Cardiac fibroblast (primary cell): ENCODE data around the gene GSDMA.

Source experiments
- DNase-seq, 2 donors: peaks; one replicate each; pipeline versions ENCODE4 v3.0.0 to v3.0.0-alpha.2; 2010; ENCODE audit warnings: low read depth in 2 of 2
- H3K4me3 ChIP-seq, 2 donors: replicated peaks in 1 of 2; 1 replicate in 1 of 2; 2 replicates in 1 of 2; pipeline ENCODE4 v1.5.1; 2011; ENCODE audit warnings: low read depth in 2 of 2, low read length in 2 of 2, mild to moderate bottlenecking in 2 of 2, moderate library complexity in 1 of 2
- CTCF ChIP-seq: IDR thresholded peaks from one replicate; pipeline ENCODE4 v1.5.1; 2011; ENCODE audit warnings: low read depth, mild to moderate bottlenecking, low read length, inconsistent platforms

The GSDMA gene

GRCh38 chr17:39950871-39951348, 11.9 kb upstream of the GSDMA start:
- DNase-seq = peak; percentile 32 to 40
- H3K4me3 ChIP-seq = no peak overlapping the region
- no peak for TF ChIP-seq CTCF

DNA sequence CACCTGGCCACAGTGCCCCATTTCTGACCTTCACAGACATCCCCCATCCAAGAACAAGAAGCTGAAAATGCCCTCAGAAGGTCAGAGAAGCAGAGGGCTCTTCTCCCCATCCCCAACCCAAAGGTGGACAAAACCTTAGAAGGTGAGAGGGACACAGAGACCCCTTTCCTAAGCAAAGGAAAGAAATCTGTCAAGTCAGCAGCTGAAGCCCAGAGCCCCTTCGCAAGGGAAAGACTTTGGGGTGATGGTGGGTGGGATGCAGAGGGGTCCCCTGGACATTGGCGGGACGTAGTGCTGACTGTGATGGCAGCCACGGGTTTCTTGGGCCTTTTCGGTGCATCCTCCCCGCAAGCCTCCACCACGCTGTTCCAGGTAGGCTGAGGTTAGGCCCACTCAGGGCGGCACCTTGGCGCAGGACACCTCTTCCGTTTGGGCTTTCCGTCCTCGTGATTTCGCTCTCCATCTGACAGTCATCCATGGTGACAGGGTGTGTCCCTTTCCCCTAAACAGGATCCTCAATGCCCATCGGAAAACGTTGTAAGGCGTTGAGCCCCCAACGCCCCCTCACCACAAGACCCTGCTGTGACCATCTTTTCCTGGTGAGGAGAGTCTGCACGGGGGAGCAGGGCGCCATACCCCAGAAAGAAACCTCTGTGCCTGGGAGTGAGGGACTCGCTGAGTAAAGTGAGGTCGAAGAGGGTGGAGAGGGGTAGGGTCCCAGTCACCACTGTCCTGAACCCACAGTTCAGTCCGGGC, 10.7 kb upstream of the GSDMA start:
- no peak for TF ChIP-seq CTCF
- H3K4me3 ChIP-seq = peak overlapping the region; percentile 27 to 43
- no peak for DNase-seq

DNA sequence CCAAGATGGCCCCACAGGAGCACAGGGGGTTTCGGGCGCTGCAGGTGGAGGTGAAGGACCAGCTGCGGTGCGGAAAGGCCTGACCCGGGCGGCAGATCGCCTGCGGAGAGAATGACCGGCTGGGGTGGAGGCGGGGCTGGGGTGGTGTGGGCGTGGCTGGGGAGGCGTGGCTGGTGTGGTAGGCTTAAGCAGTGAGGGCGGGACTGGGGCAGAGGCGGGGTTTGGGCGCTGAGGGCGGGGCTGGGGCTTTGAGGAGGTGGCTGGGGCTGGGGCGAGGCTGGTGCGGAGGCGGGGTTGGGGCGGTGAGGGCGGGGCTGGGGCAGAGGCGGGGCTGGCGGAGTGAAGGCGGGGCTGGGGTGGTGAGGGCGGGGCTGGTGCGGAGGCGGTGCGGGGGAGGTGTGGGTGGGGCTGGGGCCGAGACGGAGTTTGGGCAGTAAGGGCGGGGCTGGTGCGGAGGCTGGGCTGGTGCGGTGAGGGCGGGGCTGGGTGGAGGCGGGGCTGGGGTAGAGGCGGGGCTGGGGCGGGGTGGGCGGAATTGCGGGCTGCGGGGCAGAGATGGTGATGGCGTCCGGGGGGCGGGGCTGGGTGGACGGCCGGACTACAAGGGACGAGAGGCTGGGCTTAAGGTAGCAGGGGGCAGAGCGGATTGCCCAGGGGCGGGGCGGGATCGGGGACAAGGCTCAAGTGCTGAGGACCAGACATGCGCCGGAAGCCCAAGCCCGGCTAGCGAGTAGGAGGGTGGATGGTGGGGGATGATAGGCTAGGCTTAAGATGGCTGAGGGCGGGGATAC, 9.9 kb upstream of the GSDMA start:
- peak overlapping the region; percentile 37 to 43 for H3K4me3 ChIP-seq
- DNase-seq = peak; percentile 95 to 98
- TF ChIP-seq CTCF = no peak

- TF ChIP-seq CTCF = no peak
- H3K4me3 ChIP-seq = peak overlapping the region; percentile 32 to 37
- no peak for DNase-seq
Measured at GRCh38 chr17:39953471-39953888, 9.3 kb upstream of the GSDMA start.

DNA sequence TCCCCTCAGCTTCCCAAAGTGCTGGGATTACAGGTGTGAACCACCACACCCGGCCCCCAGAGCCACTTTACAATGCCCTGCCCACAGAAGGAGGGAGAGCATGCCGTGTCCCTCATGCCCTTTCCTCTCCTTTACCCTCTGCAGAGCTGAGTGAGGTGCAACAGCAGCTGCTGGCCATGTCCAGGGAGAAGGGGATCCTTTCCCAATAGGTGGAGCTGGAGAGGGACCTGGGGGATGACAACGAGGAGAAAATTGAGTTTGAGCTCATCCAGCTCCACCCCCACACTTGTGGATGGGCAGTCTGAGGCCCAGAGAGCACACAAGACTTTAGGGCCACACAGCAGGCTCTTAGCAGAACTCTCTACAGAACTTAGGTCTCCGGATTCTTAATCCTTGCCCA, 7.9 kb upstream of the GSDMA start:
- DNase-seq = no peak
- no peak overlapping the region for H3K4me3 ChIP-seq
- TF ChIP-seq CTCF = no peak

GRCh38 chr17:39955726-39956225, 7.0 kb upstream of the GSDMA start:
- H3K4me3 ChIP-seq = no peak overlapping the region
- no peak for DNase-seq
- no peak for TF ChIP-seq CTCF
